Measurements from ENCODE around the gene IER3IP1.

DNA sequence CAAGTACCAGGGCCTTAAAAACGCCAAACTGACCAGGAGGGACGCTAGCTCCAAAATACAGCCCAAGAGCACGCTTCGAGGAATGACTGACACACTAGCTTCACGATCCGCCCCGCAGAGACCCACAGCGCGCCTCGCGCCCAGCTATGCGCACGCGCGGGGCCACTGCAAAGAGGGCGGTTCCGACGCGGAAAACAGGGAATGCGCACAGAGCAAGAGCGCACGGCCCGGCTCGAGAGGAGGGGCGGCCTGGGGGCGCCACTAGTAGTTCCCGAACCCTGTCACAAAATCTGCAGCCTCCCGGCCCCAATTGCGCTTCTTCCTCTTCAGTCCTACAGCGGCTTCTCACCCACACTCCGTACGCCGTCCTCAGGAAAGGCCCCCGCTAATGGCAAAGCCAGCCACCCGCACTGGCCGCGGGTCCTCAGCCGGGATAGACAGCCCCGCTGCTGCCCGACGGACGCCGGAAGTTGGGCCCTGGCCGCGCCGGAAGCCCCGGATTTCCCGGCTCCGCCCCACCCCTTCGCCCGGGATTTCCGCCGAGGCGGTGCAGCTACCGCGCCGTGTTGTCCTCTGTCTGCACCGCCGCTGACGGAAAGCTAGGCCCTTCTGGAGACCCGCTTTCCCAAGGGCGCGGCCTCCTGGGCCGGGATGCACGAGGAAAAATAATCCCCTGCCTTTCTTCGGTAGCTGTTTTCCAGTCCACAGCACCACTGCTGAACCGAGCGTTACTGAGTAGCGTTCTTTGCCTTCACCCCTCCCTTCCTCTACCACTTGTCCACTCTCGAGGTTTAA, 25.9 kb downstream of the IER3IP1 start, which contains the start of gene HDHD2:
- TF ChIP-seq ZNF24 (IDR thresholded peaks at IDR 0.05) (no peak), GABPB1 (CRISPR knock-in tag; IDR thresholded peaks at IDR 0.05) (peak; percentile 98), TOE1 (CRISPR knock-in tag; IDR thresholded peaks at IDR 0.05) (no peak), ZNF263 (CRISPR knock-in tag; IDR thresholded peaks at IDR 0.05) (no peak), AHR (CRISPR knock-in tag; IDR thresholded peaks at IDR 0.05) (no peak), SIN3A (IDR thresholded peaks at IDR 0.05; ENCODE audit: borderline replicate concordance, low read depth, low read length) (peak; percentile 44; the same call in 1 of the 2 replicates), KAT2B (IDR thresholded peaks at IDR 0.05; ENCODE audit: borderline replicate concordance, low read depth, low read length) (no peak)
- TF ChIP-seq, protein P1, sequence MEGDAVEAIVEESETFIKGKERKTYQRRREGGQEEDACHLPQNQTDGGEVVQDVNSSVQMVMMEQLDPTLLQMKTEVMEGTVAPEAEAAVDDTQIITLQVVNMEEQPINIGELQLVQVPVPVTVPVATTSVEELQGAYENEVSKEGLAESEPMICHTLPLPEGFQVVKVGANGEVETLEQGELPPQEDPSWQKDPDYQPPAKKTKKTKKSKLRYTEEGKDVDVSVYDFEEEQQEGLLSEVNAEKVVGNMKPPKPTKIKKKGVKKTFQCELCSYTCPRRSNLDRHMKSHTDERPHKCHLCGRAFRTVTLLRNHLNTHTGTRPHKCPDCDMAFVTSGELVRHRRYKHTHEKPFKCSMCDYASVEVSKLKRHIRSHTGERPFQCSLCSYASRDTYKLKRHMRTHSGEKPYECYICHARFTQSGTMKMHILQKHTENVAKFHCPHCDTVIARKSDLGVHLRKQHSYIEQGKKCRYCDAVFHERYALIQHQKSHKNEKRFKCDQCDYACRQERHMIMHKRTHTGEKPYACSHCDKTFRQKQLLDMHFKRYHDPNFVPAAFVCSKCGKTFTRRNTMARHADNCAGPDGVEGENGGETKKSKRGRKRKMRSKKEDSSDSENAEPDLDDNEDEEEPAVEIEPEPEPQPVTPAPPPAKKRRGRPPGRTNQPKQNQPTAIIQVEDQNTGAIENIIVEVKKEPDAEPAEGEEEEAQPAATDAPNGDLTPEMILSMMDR (CRISPR knock-in tag; IDR thresholded peaks at IDR 0.05) = 0 out of 2 replicates have a peak, but pooled peaks have one; percentile 43
